ENCODE measurements around the gene MED12L.

MED12L gene

DNA sequence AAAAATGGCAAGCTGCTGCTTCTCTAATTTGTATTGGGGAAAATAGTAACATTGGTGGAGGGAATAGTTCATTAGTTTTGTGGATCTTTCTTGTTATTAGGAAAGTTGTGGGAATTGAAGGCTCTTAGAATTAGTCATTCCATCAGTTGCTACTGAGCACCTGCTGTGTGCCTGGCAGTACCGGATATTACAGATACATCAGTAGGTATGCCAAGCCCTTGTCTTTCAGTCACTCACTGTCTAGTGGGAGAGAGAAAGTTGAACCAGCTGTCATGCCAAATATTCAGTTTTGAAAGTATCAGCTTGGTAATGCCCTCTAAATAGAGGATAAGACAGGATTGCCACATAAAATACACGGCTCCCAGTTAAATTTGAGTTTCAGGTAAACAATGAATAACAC lies 342.9 kb downstream of the MED12L start:
- Histone ChIP-seq H3K36me3 (no peaks in the 10 kb centered on the region), H3K4me3 (ENCODE audit: low read depth, low read length) (no peak overlapping the region), H3K27ac (no peak overlapping the region), H3K9me3 (ENCODE audit: severe bottlenecking) (no peaks in the 10 kb centered on the region), H3K27me3 (ENCODE audit: insufficient read depth, low read depth, severe bottlenecking) (no peaks in the 10 kb centered on the region)
- no peak for DNase-seq
- TF ChIP-seq, protein P1, sequence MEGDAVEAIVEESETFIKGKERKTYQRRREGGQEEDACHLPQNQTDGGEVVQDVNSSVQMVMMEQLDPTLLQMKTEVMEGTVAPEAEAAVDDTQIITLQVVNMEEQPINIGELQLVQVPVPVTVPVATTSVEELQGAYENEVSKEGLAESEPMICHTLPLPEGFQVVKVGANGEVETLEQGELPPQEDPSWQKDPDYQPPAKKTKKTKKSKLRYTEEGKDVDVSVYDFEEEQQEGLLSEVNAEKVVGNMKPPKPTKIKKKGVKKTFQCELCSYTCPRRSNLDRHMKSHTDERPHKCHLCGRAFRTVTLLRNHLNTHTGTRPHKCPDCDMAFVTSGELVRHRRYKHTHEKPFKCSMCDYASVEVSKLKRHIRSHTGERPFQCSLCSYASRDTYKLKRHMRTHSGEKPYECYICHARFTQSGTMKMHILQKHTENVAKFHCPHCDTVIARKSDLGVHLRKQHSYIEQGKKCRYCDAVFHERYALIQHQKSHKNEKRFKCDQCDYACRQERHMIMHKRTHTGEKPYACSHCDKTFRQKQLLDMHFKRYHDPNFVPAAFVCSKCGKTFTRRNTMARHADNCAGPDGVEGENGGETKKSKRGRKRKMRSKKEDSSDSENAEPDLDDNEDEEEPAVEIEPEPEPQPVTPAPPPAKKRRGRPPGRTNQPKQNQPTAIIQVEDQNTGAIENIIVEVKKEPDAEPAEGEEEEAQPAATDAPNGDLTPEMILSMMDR (IDR thresholded peaks at IDR 0.05; ENCODE audit: low read depth, low read length) = no peak

- Histone ChIP-seq H3K36me3 (no peaks in the 10 kb centered on the region), H3K27me3 (ENCODE audit: insufficient read depth, low read depth, severe bottlenecking) (no peaks in the 10 kb centered on the region), H3K4me3 (ENCODE audit: low read depth, low read length) (no peak overlapping the region), H3K27ac (no peak overlapping the region), H3K9me3 (ENCODE audit: severe bottlenecking) (no peaks in the 10 kb centered on the region)
- DNase-seq = no peak
- TF ChIP-seq, protein P1 (IDR thresholded peaks at IDR 0.05; ENCODE audit: low read depth, low read length) = no peak
These were observed 345.5 kb downstream of the MED12L start for GRCh38 chr3:151430821-151431484.

DNA sequence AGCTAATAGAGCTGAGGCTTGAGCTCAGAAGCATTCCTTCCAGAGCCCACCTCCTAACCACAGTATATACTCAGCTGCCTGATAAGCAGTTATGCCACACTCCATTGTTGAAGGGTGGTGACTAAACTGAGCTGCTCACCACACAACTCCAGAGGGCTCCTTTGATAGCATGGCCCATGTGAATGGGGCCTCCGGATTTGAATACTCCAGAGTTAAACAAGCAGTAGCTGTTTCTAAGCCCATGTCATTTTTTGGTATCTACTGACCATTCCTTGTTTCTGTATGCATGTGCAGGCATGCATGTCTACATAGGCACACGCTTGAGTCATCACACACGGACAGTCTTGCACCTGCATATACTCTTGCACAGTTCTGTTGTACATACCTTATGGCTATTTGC lies 346.5 kb downstream of the MED12L start:
- H3K27me3 ChIP-seq (ENCODE audit: insufficient read depth, low read depth, severe bottlenecking) = no peaks in the 10 kb centered on the region
- TF ChIP-seq, protein P1 (IDR thresholded peaks at IDR 0.05; ENCODE audit: low read depth, low read length) = no peak
- H3K27ac ChIP-seq = no peak overlapping the region
- H3K36me3 ChIP-seq = no peaks in the 10 kb centered on the region
- no peaks in the 10 kb centered on the region for H3K9me3 ChIP-seq (ENCODE audit: severe bottlenecking)
- no peak for DNase-seq
- H3K4me3 ChIP-seq (ENCODE audit: low read depth, low read length) = no peak overlapping the region

GRCh38 chr3:151432616-151433372 lies 347.3 kb downstream of the MED12L start:
- Histone ChIP-seq H3K36me3 (no peaks in the 10 kb centered on the region), H3K9me3 (ENCODE audit: severe bottlenecking) (no peaks in the 10 kb centered on the region), H3K27me3 (ENCODE audit: insufficient read depth, low read depth, severe bottlenecking) (no peaks in the 10 kb centered on the region), H3K4me3 (ENCODE audit: low read depth, low read length) (no peak overlapping the region), H3K27ac (no peak overlapping the region)
- no peak for DNase-seq
- TF ChIP-seq, protein P1 (IDR thresholded peaks at IDR 0.05; ENCODE audit: low read depth, low read length) = no peak

GRCh38 chr3:151434151-151434890 lies 348.9 kb downstream of the MED12L start:
- H3K27me3 ChIP-seq (ENCODE audit: insufficient read depth, low read depth, severe bottlenecking) = no peaks in the 10 kb centered on the region
- no peaks in the 10 kb centered on the region for H3K36me3 ChIP-seq
- H3K9me3 ChIP-seq (ENCODE audit: severe bottlenecking) = no peaks in the 10 kb centered on the region
- no peak overlapping the region for H3K27ac ChIP-seq
- TF ChIP-seq, protein P1 (IDR thresholded peaks at IDR 0.05; ENCODE audit: low read depth, low read length) = no peak
- no peak overlapping the region for H3K4me3 ChIP-seq (ENCODE audit: low read depth, low read length)
- no peak for DNase-seq

Measured in WERI-Rb-1 (cell line).